Measurements from ENCODE around the gene COQ8A.
"Not testable (repeated sequence)": the region's sequence is repeated elsewhere in the genome, so short reads cannot be mapped to it uniquely, and the experiment has no call there.

The COQ8A gene

DNA sequence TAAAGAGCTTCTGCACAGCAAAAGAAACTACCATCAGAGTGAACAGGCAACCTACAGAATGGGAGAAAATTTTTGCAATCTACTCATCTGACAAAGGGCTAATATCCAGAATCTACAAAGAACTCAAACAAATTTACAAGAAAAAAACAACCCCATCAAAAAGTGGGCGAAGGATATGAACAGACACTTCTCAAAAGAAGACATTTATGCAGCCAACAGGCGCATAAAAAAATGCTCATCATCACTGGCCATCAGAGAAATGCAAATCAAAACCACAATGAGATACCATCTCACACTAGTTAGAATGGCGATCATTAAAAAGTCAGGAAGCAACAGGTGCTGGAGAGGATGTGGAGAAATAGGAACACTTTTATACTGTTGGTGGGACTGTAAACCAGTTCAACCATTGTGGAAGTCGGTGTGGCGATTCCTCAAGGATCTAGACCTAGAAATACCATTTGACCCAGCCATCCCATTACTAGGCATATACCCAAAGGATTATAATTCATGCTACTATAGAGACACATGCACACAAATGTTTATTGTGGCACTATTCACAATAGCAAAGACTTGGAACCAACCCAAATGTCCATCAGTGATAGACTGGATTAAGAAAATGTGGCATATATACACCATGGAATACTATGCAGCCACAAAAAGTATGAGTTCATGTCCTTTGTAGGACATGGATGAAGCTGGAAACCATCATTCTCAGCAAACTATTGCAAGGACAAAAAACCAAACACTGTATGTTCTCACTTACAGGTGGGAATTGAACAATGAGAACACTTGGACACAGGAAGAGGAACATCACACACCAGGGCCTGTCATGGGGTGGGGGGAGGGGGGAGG, 10.6 kb upstream of the COQ8A start:
- not testable (repeated sequence) for DNase-seq

DNA sequence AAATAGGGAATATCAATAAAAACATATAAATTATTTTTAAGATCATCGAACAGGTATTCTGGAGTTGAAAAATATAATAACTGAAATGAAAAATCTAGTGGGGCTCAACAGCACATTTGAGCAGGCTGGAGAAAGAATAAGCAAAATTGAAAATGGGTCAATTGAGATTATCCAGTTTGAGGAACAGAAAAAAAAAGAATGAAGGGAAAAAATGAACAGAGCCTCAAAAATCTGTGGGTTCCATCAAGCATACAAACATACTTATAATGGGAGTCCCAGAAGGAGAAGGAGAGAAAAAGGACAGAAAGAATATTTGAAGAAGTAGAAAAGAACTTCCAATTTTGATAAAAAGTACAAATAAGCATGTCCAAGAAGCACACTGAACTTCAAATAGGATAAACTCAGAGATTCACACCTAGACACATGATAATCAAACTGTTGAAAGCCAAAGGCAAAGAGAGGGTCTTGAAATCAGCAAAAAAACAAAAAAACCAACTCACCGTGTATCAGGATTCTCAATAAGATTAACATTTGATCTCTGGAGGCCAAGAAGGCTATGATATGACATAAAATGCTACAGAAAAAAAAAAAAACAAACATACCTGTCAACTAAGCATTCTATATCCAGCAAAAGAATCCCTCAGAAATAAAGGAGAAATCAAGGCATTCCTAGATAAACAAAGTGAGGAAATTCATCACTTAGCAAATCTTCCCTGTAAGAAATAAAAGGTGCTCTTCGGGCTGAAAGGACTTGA, 5.4 kb upstream of the COQ8A start:
- DNase-seq = no peak

DNA sequence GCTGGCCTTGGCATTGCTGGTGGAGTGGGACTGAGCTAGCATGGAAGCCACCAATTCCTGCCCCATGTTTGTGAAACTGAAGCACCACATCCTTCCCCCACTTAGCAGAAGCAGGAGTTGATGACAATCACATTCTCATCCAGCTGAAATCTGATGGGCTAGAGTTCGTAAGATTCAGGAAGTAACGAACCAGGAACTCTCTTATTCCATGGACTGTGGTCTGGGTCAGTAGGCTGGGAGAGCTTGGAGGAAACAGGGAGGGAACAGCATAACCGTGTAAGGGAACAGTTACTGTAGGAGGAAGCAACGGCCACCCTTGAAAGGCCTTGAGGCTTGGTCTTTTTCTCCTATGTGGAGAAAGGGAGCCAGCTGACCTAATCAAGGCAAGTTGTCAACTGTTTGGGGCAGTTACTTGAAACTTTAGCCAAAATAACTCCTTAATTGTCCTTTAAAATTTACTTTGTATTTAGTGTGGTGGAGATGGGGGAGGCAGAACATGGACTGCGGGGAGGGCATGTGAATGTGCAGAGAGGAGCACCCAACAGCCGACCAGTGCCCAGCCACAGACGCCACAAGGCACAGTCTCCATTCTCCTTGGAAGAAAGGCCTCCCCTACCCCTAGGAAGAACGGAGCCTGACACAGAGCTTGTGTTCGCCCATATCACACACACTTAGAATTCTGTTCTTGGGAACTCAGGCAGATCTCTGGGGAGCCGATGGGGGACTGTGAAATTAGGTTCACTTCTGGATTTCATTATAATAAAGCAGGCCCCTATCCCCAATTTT, 2.0 kb upstream of the COQ8A start:
- DNase-seq = no peak

DNA sequence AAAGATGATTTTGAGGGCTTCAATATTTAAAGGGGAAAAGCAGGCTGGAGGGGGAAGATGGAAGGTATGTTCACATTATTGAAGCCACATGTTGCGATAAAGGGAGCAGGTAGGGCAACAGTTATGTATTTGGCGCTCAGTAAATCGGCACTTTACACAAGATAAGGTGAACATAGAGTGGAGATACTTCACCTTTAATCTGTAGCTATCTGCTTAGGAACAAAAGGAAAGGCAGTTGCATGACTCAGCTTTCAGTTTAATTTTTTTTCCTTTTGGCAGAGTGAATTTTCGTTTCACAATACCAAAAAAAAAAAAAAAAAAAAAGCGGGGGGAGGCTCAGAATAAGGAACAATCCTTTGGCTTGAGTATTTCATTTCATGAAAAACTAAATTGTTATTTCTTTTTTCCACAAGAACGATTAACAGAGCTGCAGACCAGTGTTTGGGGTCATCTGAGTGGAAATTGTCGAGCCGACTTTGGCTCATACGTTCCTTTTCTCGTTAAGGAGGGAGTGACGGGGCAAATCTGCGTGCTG, 1.1 kb upstream of the COQ8A start:
- DNase-seq = no peak

DNA sequence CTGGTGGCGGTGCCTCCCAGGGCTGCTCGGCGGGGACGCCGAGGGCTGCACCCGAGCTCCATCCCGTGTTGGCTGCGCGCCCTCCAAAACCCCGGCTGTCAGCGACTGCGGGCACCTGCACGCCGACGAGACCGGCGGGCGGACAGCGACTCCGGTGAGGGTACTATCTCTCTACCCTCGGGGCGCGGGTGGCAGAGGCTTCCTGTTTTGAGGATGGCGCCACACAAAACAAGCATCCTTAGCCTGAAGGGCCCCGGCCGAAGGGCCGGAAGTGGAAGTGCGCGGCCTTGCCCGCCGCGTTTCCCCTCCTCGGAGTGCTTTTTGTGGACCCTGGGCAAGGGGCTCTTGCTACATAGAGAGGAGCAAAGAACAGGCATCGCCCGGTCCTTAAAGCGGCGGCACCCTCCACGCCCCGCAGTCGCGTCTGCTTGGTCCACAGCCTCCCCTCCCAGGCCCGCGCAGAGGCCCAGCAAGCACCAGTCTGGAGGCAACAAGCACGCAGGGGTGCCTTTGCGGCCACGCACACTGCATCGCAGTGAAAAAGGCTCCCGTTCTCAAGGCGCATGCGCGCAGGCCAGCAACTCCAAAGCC, 561 bp upstream of the COQ8A start:
- DNase-seq = no peak

DNA sequence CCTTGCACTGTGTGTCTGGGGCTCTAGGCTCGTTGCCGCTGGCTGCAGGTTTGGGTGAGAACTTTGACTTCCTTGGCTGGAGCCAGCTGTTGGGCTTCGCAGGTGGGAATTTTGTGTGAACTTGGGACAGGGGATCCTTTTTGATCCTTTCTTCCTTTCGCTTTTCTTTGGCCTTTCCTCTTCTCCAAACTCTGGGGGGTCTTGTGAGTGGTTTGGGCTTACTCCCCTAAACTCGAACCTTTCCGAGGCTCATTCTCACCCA, 643 bp downstream of the COQ8A start:
- no peak for DNase-seq

DNA sequence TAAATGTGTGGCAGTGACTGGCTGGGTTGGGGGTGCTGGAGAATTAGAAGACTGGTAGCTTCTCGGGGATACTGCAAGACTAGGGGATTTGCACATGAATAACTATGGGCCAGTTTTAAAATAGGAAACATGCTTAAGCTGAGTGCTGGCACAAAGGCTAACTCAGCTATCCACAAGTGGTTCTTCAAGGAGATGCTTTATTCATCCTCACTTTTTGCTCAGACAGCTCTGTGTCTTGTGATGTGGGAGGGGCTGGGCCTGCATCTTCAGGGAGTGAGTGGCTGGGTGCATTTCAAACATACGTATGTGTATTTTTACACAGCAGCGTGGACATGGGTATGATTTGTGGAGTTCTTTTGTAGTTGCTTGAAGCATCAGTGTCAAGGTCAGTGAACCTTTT, 2.3 kb downstream of the COQ8A start:
- DNase-seq = no peak

DNA sequence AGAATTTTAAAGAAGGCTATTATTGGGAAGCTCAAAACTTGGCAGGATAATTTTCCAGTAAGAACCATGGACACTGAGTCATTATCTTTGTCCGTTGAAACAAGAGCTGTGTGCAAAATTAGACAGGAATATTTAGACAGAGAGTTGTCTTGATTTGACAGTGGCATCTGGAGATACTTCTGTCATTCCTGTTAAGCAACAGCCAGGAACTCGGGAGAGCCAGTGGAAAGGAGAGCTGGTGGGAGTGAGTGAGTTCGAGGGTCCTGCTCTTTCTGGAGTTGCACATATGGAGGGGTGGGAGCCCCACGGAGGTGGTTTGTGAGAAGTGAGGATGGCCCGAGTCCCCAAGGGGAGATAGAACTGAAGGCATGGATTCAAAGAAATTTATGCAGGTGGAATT, 3.1 kb downstream of the COQ8A start:
- DNase-seq = no peak

DNA sequence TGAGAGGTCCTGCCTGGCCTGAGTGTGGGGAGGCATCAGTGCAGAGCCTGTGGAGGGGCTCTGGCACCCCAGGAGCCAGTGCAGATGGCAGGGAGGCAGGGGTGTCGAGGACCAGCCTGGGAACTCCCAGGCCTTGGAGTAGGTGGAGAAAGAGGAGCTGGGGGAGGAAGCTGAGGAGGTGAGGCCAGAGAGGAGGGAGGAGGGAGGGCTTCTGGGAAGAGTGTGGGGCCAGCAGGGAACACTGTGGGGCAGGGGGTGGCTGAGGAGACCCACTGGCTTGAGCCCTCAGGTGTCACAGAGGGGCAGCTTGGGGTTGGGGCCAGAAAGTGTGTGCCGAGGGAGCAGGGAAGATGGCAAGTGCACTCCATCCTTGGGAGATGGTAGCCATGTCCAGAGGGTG, 3.8 kb downstream of the COQ8A start:
- DNase-seq = no peak

DNA sequence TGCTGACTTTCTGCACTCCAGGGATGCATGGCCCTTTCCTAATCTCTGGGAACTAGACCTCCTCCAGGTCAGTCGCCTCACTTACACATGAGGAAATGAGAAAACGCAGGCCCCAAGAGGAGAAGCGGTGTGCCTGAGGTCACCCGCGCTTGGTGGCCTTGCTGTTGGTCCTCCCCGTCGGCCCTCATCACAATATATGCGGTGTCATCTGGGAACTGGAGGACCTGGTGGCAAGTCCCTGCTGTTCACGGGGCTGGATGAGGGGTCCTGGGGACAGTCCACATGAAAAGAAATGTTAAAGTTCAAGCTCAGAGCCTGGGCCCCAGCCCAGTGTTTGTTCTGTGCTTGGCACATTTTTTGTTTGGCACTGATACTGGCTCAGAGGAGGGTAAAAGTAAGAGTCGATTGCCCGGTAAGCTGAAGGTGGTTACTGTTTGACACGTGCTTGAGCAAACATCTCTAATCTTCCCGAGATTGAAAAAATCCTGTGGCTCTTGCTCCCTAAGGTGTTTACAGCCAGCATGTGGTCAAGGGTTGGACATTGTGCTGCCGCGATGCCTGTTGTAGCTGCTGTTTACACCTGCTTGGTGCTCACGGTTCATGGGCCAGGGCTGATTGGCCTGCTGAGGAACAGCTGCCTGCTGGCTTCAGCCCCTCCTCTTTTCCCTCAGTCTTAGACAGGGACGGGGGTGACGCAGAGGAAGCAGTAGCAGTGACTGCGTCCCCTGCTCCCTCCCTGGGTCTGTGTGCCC, 5.2 kb downstream of the COQ8A start:
- DNase-seq = no peak

DNA sequence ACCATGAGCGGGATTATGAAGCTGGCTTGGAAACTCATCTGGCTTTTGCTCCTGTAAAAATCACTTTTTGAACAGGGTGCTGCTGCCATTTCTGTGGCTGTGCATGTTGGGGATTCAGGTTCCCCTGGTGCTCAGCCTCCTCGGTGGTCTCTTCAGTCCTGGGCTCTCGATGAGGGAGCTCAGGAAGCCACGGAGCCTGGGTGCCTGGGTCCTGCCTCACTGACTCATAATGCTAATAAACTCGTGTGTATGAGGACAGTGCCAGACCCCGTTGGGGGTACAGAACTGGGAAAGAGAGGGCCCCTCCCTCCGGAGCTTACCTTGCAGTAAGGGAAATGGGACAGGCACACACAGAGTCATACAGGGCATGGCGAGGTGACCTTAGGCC, 5.8 kb downstream of the COQ8A start:
- DNase-seq = no peak

DNA sequence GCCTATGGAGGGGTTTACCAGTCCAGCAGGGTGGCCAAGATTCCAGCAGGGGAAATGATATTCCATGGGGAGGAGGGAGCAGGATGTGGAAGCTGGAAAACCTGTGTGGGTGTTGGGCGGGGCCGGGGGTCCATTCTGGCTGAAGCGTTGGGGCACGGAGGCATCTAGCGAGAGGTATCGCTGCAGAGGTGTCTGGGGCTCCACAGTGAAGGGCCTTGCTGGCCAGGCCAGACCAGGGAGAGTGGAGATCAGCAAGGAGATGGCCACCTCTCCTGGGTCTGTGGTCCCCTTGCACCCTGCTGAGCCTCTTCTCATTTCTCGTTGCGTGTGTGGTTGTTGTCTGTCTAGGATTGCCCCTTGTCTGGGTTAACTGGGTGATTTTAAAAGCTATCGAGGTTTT, 6.2 kb downstream of the COQ8A start:
- DNase-seq = no peak

DNA sequence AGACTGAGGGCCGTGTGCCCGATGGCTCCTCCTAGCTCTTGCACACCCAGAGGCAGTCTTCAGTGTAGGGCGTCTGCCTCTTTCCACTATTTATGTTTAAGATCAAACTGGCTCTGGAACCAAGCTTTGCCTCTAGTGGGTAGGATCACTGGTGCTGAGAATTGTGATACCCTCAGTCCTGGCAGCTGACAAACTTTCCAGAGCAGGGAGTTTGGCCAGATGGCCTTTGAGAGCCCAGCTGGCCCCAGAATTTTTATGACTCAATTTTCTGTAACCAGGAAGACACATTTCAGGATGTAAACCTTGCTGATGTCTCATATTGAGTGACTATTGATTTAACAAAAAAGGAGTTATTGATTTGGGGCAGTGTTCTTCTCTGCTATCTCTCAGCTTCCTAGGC, 6.7 kb downstream of the COQ8A start:
- no peak for DNase-seq

DNA sequence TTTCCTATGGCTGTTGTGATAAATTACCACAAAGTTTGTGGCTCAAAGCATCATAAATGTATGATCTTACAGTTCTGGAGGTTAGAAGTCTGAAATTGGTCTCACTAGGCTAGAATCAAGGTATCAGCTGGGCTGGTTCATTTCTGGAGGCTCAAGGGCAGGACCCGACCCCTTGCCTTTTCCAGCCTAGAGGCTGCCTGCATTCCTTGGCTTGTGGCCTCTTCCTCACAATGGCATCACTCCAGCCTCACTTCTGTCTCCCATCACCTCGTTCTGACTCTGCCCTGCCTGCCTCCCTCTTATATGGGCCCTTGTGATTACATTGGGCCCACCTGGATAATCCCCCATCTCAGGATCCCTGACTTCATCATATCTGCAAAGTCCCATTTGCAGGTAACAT, 8.0 kb downstream of the COQ8A start:
- no peak for DNase-seq

DNA sequence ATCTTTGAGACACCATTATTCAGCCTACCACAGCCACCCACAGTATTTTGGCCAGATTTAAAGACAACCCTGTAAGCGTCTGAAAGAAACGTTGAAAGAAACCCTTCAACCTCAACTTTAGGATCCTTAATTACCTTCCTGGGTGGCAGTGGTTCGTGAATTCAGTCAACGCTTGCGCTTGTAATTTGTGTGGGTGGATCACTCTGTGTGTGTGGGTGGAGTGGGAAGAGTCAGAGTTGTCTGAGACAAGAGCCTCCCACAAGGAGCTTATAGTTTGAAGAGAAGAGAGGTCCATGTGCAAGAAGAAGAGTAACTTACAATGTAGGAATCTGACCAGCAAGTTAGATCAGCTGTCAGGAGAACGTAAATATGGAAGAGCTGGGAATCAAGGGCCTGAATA, 8.4 kb downstream of the COQ8A start:
- DNase-seq = no peak

DNA sequence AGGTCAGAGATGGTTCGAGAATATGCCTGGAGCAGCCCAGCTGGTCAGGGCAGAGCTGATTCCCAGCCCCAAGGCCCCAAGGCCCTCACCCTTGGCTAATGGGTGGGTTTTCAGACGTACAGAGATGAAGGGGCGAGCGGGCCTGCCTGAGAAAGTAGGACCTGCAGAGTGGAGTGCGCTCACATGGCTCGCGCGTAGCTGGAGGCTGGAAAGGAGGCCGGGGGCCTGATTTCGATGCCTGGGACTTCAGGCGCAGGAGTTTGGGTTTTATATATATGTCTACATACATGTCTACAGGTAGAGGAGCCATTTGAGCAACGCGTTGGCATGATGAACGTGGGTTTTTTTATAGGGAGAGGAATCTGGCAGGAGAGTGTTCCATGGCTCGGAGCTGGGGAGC, 8.9 kb downstream of the COQ8A start:
- no peak for DNase-seq

DNA sequence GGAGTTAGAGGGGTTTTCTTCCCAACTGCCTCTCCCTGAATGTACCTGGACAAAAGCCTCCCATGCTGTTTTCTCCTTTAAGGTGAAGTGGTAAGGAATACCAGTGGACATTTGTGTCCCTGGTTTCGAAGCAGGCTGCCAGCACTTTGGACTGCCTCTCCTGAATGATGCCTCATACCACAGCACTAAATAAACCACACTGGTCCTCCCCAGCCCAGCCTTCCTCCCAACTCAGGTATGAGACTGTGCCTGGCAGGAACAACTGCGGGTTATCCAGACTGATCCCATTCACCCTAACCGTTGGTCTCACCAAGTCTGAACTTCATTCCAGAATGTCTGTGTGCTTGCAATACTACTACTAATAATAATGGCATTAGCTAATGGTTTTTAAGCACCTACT, 9.3 kb downstream of the COQ8A start:
- DNase-seq = no peak

DNA sequence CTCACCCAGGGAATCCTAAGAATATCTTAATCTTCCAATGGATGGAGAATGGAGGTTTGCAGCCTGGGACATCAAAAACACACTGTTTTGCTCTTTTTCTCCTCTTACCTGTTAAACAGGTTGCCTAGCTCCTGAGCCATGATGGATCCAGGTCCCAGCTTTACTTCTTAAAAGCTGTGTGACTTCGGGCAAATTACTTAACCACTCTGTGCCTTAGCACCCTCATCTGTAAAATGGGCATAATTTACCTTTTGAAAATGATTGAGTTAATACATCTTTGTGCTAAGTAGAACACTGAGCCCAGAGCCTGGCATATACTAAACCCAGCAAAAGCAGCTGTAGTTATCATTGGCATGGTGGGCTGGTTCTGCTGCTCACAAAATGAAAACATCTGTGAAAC, 10.2 kb downstream of the COQ8A start:
- no peak for DNase-seq

DNA sequence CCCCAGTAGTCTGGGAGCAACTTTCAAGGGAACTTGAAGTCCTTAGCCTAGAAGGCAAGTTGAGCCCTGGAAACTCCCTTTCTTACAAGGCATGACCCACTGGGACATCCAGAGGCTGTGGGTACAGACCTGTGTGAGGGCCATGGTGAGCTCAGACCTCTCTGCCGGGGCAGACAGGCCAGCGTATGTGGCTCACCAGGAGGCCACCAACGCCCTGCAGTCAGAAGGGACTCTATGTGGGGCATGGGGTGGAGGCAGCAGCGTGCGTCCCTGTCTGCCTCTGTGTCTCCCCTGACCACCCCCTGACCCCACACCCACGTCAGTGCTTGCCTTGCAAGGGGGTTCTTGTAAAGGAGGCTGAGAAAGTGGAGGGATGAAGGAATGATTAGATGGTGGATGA, 10.8 kb downstream of the COQ8A start:
- DNase-seq = no peak

DNA sequence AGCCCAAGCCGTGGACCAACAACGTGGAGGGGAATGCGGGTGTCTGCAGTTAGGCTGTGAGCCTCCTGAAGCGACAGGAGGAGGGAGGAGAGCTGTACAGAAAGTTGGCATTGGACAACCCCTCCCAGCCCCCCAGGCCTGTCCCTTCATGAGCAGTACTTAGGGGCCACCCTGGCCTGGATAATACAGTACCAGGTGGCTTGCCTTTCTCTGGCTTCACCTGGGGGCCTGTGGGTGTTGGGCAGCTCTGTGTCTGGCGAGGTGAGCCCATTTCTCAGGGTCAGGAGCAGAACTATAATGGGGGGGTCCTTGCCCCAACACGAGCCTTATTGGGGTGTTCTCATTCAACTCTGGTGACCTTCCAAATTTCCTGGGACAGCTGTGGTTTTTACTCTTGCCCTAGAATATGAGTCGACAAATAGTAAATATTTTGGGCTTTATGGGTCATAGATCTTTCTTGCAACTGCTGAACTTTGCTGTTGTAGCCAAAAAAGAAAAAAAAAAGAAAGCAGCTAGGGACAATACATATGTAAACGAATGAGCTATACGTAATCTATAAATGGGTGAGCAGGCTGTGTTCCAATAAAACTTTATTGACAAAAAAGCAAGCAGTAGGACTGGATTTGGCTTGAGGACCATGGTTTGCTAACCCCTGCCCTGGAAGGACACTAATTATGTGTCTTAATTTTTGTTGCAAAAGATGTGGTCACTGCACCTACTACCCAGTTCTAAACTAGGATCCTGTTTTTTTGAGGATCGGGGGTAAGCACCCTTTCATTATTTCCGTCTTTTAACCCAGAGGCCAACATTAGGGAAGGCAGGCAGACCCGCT, 11.4 kb downstream of the COQ8A start:
- DNase-seq = no peak

DNA sequence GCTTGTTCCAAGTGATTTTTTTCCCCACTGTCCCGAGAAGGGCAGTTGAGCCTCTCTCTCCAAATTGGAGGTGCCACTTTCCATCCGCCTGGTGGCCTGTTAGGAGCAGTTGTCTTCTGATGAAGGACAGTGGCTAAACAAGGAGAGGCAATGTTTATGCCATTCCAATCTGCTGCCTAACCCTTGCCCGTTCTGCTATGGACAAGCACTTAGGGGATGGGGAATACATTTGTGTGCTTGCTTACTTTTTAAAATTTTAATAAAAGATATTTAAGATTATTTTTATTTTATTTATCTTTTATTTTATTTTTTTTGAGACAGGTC, 12.0 kb downstream of the COQ8A start:
- DNase-seq = no peak
